HT1080 (cell line): Measurements from ENCODE around the gene MT2A. TPM values are rescaled to one million over a fixed set of nuclear protein-coding genes. Genes with fewer than 3 reads are reported as not detected.

Source experiments
- total RNA-seq: library from RNA; depleted of rRNA; stranded (reverse); fragments of >200 nt; shearing (Covaris generic); gene quantifications from 2 replicates; pipeline ENCODE4 v1.2.3, GENCODE V29; 2014; rRNA removed

Gene MT2A
- total RNA-seq, 1 experiment from 2014 or later = 1,822 TPM

Other genes starting within 250 kb of the MT2A start
- 113 and 117 TPM in 2 replicates for gene AMFR, start 183.0 kb upstream of the MT2A start, total RNA-seq
- gene NUDT21, start 157.3 kb upstream of the MT2A start, total RNA-seq = 235 and 404 TPM in 2 replicates
- gene OGFOD1, start 157.0 kb upstream of the MT2A start, total RNA-seq = 99.0 and 121 TPM in 2 replicates
- gene BBS2, start 88.6 kb upstream of the MT2A start, total RNA-seq = 18.9 and 23.3 TPM in 2 replicates
- not detected in 2 replicates for gene MT4, start 43.5 kb upstream of the MT2A start, total RNA-seq
- not detected in 2 replicates for gene MT3, start 19.1 kb upstream of the MT2A start, total RNA-seq
- gene MT1E, start 17.2 kb downstream of the MT2A start, total RNA-seq = 533 and 612 TPM in 2 replicates
- gene MT1M, start 24.1 kb downstream of the MT2A start, total RNA-seq = not detected in 2 replicates
- gene MT1A, start 30.1 kb downstream of the MT2A start, total RNA-seq = not detected in 2 replicates
- not detected in 2 replicates for gene MT1B, start 43.3 kb downstream of the MT2A start, total RNA-seq
- gene MT1F, start 49.4 kb downstream of the MT2A start, total RNA-seq = not detected in 2 replicates
- 0.33 and 1.4 TPM in 2 replicates for gene MT1G, start 59.5 kb downstream of the MT2A start, total RNA-seq
- gene MT1H, start 61.2 kb downstream of the MT2A start, total RNA-seq = not detected in 2 replicates
- gene MT1X, start 73.9 kb downstream of the MT2A start, total RNA-seq = 100 and 148 TPM in 2 replicates
- 115 and 119 TPM in 2 replicates for gene NUP93, start 121.5 kb downstream of the MT2A start, total RNA-seq